Trophoblast cell (in vitro differentiated cells and primary cell): ENCODE measurements around the gene USP9X.
A peak's percentile ranks its signal among the peaks of the same experiment; 100 is the strongest.

Source experiments
- DNase-seq, 2 donors: peaks; one replicate each; pipeline ENCODE4 v3.0.0-alpha.2; 2016
- H2AFZ ChIP-seq: 2 replicates; pipeline ENCODE4 v1.6.1; 2013; ENCODE audit warnings: low read length, moderate library complexity, mild to moderate bottlenecking; ENCODE audit not compliant: insufficient read depth, poor library complexity
- H2AK5ac ChIP-seq: 2 replicates; pipeline ENCODE4 v1.6.1; 2013; ENCODE audit warnings: mild to moderate bottlenecking, low read length
- H2BK120ac ChIP-seq: 2 replicates; pipeline ENCODE4 v1.6.1; 2013; ENCODE audit warnings: low read length, mild to moderate bottlenecking, moderate library complexity; ENCODE audit not compliant: insufficient read depth, poor library complexity
- H2BK12ac ChIP-seq: 2 replicates; pipeline ENCODE4 v1.6.1; 2013; ENCODE audit warnings: mild to moderate bottlenecking, low read length, moderate library complexity
- H2BK5ac ChIP-seq: 2 replicates; pipeline ENCODE4 v1.6.1; 2013; ENCODE audit warnings: low read length, low read depth, moderate library complexity, mild to moderate bottlenecking; ENCODE audit not compliant: poor library complexity
- H3K14ac ChIP-seq: 2 replicates; pipeline ENCODE4 v1.6.1; 2013; ENCODE audit warnings: mild to moderate bottlenecking, low read length
- H3K18ac ChIP-seq: 2 replicates; pipeline ENCODE4 v1.6.1; 2013; ENCODE audit warnings: mild to moderate bottlenecking, low read length
- H3K23ac ChIP-seq: 2 replicates; pipeline ENCODE4 v1.6.1; 2013; ENCODE audit warnings: low read length
- H3K27ac ChIP-seq: 2 replicates; pipeline ENCODE4 v1.5.1; 2013; ENCODE audit warnings: low read depth, mild to moderate bottlenecking, inconsistent platforms, low read length, moderate library complexity
- H3K27me3 ChIP-seq: 2 replicates; pipeline ENCODE4 v1.6.1; 2013; ENCODE audit warnings: inconsistent platforms, mild to moderate bottlenecking, low read length, moderate library complexity; ENCODE audit not compliant: insufficient read depth
- H3K36me3 ChIP-seq, 2 experiments: 1 replicate in 1 of 2; 2 replicates in 1 of 2; pipeline ENCODE4 v1.6.1; 2013; ENCODE audit warnings: low read length in 2 of 2, mild to moderate bottlenecking in 2 of 2, moderate library complexity in 1 of 2; ENCODE audit not compliant: insufficient read depth in 2 of 2, control insufficient read depth in 1 of 2
- H3K4ac ChIP-seq: 2 replicates; pipeline ENCODE4 v1.6.1; 2013; ENCODE audit warnings: low read depth, mild to moderate bottlenecking, low read length, moderate library complexity
- H3K4me1 ChIP-seq, 2 experiments: 1 replicate in 1 of 2; 2 replicates in 1 of 2; pipeline ENCODE4 v1.6.1; 2013; ENCODE audit warnings: low read length in 2 of 2, mild to moderate bottlenecking in 2 of 2, moderate library complexity in 1 of 2; ENCODE audit not compliant: insufficient read depth in 2 of 2, control insufficient read depth in 1 of 2
- H3K4me2 ChIP-seq: 2 replicates; pipeline ENCODE4 v1.6.1; 2013; ENCODE audit warnings: inconsistent platforms, mild to moderate bottlenecking, low read length, moderate library complexity
- H3K4me3 ChIP-seq: 2 replicates; pipeline ENCODE4 v1.5.1; 2013; ENCODE audit warnings: mild to moderate bottlenecking, low read depth, low read length, inconsistent platforms
- H3K79me1 ChIP-seq: one replicate; pipeline ENCODE4 v1.6.1; 2013; ENCODE audit warnings: low read length
- H3K79me2 ChIP-seq: 2 replicates; pipeline ENCODE4 v1.6.1; 2013; ENCODE audit warnings: low read length, mild to moderate bottlenecking; ENCODE audit not compliant: control insufficient read depth, insufficient read depth, poor library complexity
- H3K9ac ChIP-seq: 2 replicates; pipeline ENCODE4 v1.6.1; 2013; ENCODE audit warnings: mild to moderate bottlenecking, low read length
- H3K9me3 ChIP-seq: 2 replicates; pipeline ENCODE4 v1.6.1; 2013; ENCODE audit warnings: low read depth, mild to moderate bottlenecking, control low read depth, inconsistent platforms, low read length; ENCODE audit not compliant: insufficient read depth
- H4K12ac ChIP-seq: 2 replicates; pipeline ENCODE4 v1.6.1; 2013; ENCODE audit warnings: low read depth, mild to moderate bottlenecking, low read length, moderate library complexity
- H4K8ac ChIP-seq: 2 replicates; pipeline ENCODE4 v1.6.1; 2013; ENCODE audit warnings: low read depth, mild to moderate bottlenecking, low read length, moderate library complexity
- H4K91ac ChIP-seq: one replicate; pipeline ENCODE4 v1.6.1; 2013; ENCODE audit warnings: low read depth, mild to moderate bottlenecking, low read length, moderate library complexity
- WGBS: extraction: QIAGEN DNeasy Blood & Tissue Kit; methylation state at CpG from one replicate; pipeline ENCODE4 v1.1.7; 2013; ENCODE audit warnings: missing lambda C conversion rate; ENCODE audit not compliant: insufficient read length, insufficient coverage; ENCODE audit errors: extremely low coverage; 5-methylcytosine and 5-hydroxymethylcytosine counted together

USP9X gene

GRCh38 chrX:41189156-41189555 is 103.9 kb downstream of the USP9X start:
- H3K27ac ChIP-seq = no peak overlapping the region
- no peak for DNase-seq
- no CpG with 5 or more reads among the region's 1 CpG for WGBS
- no peak overlapping the region for H2AK5ac ChIP-seq
- peaks cover 2 to 7% of the 10 kb centered on the region in 2 experiments for H3K36me3 ChIP-seq
- H4K91ac ChIP-seq = no peak overlapping the region
- no peak overlapping the region for H3K4me2 ChIP-seq
- H3K18ac ChIP-seq = no peak overlapping the region
- H3K9ac ChIP-seq = no peak overlapping the region
- no peak overlapping the region for H4K12ac ChIP-seq
- no peaks in the 10 kb centered on the region for H3K79me1 ChIP-seq
- H3K23ac ChIP-seq = no peak overlapping the region
- no peak overlapping the region for H3K4me3 ChIP-seq
- H2BK12ac ChIP-seq = no peak overlapping the region
- H3K4ac ChIP-seq = no peak overlapping the region
- H2BK5ac ChIP-seq = no peak overlapping the region
- H3K4me1 ChIP-seq = no peaks in the 10 kb centered on the region
- no peak overlapping the region for H2BK120ac ChIP-seq
- no peaks in the 10 kb centered on the region for H3K9me3 ChIP-seq
- no peak overlapping the region for H2AFZ ChIP-seq
- H3K14ac ChIP-seq = no peak overlapping the region
- H3K79me2 ChIP-seq = no peaks in the 10 kb centered on the region
- no peak overlapping the region for H4K8ac ChIP-seq
- no peaks in the 10 kb centered on the region for H3K27me3 ChIP-seq

GRCh38 chrX:41192880-41193279 is 107.6 kb downstream of the USP9X start:
- H3K27ac ChIP-seq = no peak overlapping the region
- H3K79me1 ChIP-seq = no peaks in the 10 kb centered on the region
- H3K79me2 ChIP-seq = no peaks in the 10 kb centered on the region
- H4K91ac ChIP-seq = peak overlapping the region; percentile 11
- no peaks in the 10 kb centered on the region for H3K9me3 ChIP-seq
- WGBS = no CpG with 5 or more reads among the region's 3 CpGs
- H3K9ac ChIP-seq = no peak overlapping the region
- H2BK5ac ChIP-seq = no peak overlapping the region
- no peak overlapping the region for H2BK12ac ChIP-seq
- H3K18ac ChIP-seq = no peak overlapping the region
- no peak overlapping the region for H4K8ac ChIP-seq
- no peak overlapping the region for H3K4ac ChIP-seq
- no peaks in the 10 kb centered on the region for H3K4me1 ChIP-seq
- peaks cover 4 to 7% of the 10 kb centered on the region in 2 experiments for H3K36me3 ChIP-seq
- no peak for DNase-seq
- H3K14ac ChIP-seq = no peak overlapping the region
- no peak overlapping the region for H3K4me3 ChIP-seq
- no peak overlapping the region for H3K23ac ChIP-seq
- H3K4me2 ChIP-seq = no peak overlapping the region
- no peak overlapping the region for H2AK5ac ChIP-seq
- H4K12ac ChIP-seq = no peak overlapping the region
- no peak overlapping the region for H2BK120ac ChIP-seq
- no peak overlapping the region for H2AFZ ChIP-seq
- no peaks in the 10 kb centered on the region for H3K27me3 ChIP-seq

- Histone ChIP-seq H3K4me1 (no peaks in the 10 kb centered on the region), H2AK5ac (no peak overlapping the region), H3K14ac (no peak overlapping the region), H2AFZ (no peak overlapping the region), H3K23ac (no peak overlapping the region), H3K9ac (no peak overlapping the region), H3K36me3 (peaks cover 11 to 12% of the 10 kb centered on the region in 2 experiments), H2BK120ac (no peak overlapping the region), H2BK12ac (no peak overlapping the region), H4K91ac (no peak overlapping the region), H3K79me2 (no peaks in the 10 kb centered on the region), H3K79me1 (no peaks in the 10 kb centered on the region), H3K18ac (no peak overlapping the region), H3K9me3 (no peaks in the 10 kb centered on the region), H3K4me3 (no peak overlapping the region), H4K12ac (no peak overlapping the region), H3K4ac (no peak overlapping the region), H4K8ac (no peak overlapping the region), H3K4me2 (no peak overlapping the region), H3K27me3 (no peaks in the 10 kb centered on the region), H2BK5ac (no peak overlapping the region), H3K27ac (no peak overlapping the region)
- no CpG with 5 or more reads among the region's 1 CpG for WGBS
- peak; percentile 15 to 60 for DNase-seq
These were observed 113.2 kb downstream of the USP9X start for GRCh38 chrX:41198410-41198809.

GRCh38 chrX:41200785-41201184 is 115.5 kb downstream of the USP9X start:
- Histone ChIP-seq H3K23ac (no peak overlapping the region), H3K14ac (no peak overlapping the region), H3K9ac (no peak overlapping the region), H2AK5ac (no peak overlapping the region), H2BK5ac (no peak overlapping the region), H3K79me2 (no peaks in the 10 kb centered on the region), H3K27me3 (no peaks in the 10 kb centered on the region), H4K8ac (no peak overlapping the region), H4K91ac (no peak overlapping the region), H3K4me1 (no peaks in the 10 kb centered on the region), H3K27ac (no peak overlapping the region), H3K4me3 (no peak overlapping the region), H3K79me1 (no peaks in the 10 kb centered on the region), H2BK12ac (no peak overlapping the region), H3K18ac (no peak overlapping the region), H3K9me3 (no peaks in the 10 kb centered on the region), H3K4me2 (no peak overlapping the region), H3K36me3 (peaks cover 5 to 9% of the 10 kb centered on the region in 2 experiments), H2AFZ (no peak overlapping the region), H4K12ac (no peak overlapping the region), H3K4ac (no peak overlapping the region), H2BK120ac (no peak overlapping the region)
- WGBS = no CpG with 5 or more reads among the region's 7 CpGs
- no peak for DNase-seq
